ENCODE data around the gene RBM33.

Gene RBM33

GRCh38 chr7:155647734-155648133, 3.3 kb downstream of the RBM33 start:
- Histone ChIP-seq H3K4me3 (ENCODE audit: control insufficient read depth in 1 of 7, extremely low read depth in 1 of 7, insufficient read depth in 4 of 7, low read depth in 2 of 7, low read length in 6 of 7) (no peak overlapping the region), H3K27ac (ENCODE audit: insufficient read depth in 1 of 2, low read depth in 1 of 2, low read length in 2 of 2, poor library complexity in 1 of 2, severe bottlenecking in 2 of 2) (no peak overlapping the region), H3K27me3 (replicated peaks in 2 of 5; ENCODE audit: control insufficient read depth in 4 of 5, insufficient read depth in 5 of 5, low read length in 4 of 5) (no peaks in the 10 kb centered on the region), H3K36me3 (ENCODE audit: control insufficient read depth in 4 of 4, insufficient read depth in 4 of 4, low read length in 3 of 4) (peaks cover 12 to 44% (median 34%) of the 10 kb centered on the region in 4 experiments), H3K4me1 (ENCODE audit: control extremely low read depth in 1 of 4, control insufficient read depth in 4 of 4, insufficient read depth in 4 of 4, low read length in 3 of 4) (peaks cover 7 to 20% (median 13%) of the 10 kb centered on the region in 4 experiments), H3K9me3 (ENCODE audit: control extremely low read depth in 1 of 5, control insufficient read depth in 4 of 5, insufficient read depth in 2 of 5, low read depth in 1 of 5, low read length in 4 of 5) (peaks cover 5 to 43% (median 13%) of the 10 kb centered on the region in 5 experiments)
- ChIA-PET POLR2A (no interaction called here), CTCF (interaction anchor here (0.8 kb wide), 1 partner anchor 10 kb away, joined by 3 read pairs; no protein-coding TSS in a partner anchor)
- DNase-seq: no peak
- WGBS (ENCODE audit: insufficient coverage): no CpG with 5 or more reads among the region's 2 CpGs

DNA sequence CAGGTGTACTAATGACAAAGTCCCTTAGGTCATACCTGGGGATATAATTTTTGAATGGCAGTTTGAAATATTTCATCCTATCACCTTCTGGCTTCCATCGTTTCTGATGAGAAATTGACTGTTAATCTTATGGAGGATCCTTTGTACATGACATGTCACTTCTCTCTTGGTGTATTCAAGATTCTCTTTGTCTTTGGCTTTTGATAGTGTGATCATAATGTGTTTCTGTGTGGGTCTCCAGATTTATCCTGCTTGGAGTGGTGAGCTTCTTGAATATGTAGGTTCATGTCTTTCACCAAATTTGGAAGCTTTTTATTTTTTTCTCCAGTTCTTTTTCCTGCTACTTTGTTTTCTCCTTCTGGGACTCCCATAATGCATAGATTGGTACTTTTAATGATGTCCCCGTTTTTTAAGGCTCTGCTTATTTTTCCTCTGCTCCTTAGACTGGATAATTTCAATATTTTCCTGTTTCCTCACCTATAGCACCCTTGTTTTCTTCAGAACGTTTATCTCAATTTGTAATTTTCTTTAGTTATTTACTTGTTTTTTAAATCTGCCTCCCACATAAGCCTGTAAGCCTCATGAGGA, 4.4 kb downstream of the RBM33 start:
- WGBS (ENCODE audit: insufficient coverage): 100% methylated on average over 1 of the region's 3 CpGs

GRCh38 chr7:155649588-155649987, 5.1 kb downstream of the RBM33 start:
- no peak overlapping the region for H3K4me3 ChIP-seq (ENCODE audit: control insufficient read depth in 1 of 7, extremely low read depth in 1 of 7, insufficient read depth in 4 of 7, low read depth in 2 of 7, low read length in 6 of 7)
- H3K9me3 ChIP-seq (ENCODE audit: control extremely low read depth in 1 of 5, control insufficient read depth in 4 of 5, insufficient read depth in 2 of 5, low read depth in 1 of 5, low read length in 4 of 5): peaks cover 5 to 43% (median 13%) of the 10 kb centered on the region in 5 experiments
- whole genome bisulfite sequencing (ENCODE audit: insufficient coverage): 100% methylated on average over 2 of the region's 2 CpGs
- POLR2A ChIA-PET: no interaction called here
- H3K4me1 ChIP-seq (ENCODE audit: control extremely low read depth in 1 of 4, control insufficient read depth in 4 of 4, insufficient read depth in 4 of 4, low read length in 3 of 4): peaks cover 2 to 14% (median 11%) of the 10 kb centered on the region in 4 experiments
- H3K27me3 ChIP-seq (replicated peaks in 2 of 5; ENCODE audit: control insufficient read depth in 4 of 5, insufficient read depth in 5 of 5, low read length in 4 of 5): no peaks in the 10 kb centered on the region
- H3K36me3 ChIP-seq (ENCODE audit: control insufficient read depth in 4 of 4, insufficient read depth in 4 of 4, low read length in 3 of 4): peaks cover 14 to 47% (median 34%) of the 10 kb centered on the region in 4 experiments
- CTCF ChIA-PET: no interaction called here
- H3K27ac ChIP-seq (ENCODE audit: insufficient read depth in 1 of 2, low read depth in 1 of 2, low read length in 2 of 2, poor library complexity in 1 of 2, severe bottlenecking in 2 of 2): no peak overlapping the region
- DNase-seq: peak in 2 of 3 donors; percentile 23 to 38

More for the DNA sequence above, 4.4 kb downstream of the RBM33 start:
- Histone ChIP-seq H3K4me1 (ENCODE audit: control extremely low read depth in 1 of 4, control insufficient read depth in 4 of 4, insufficient read depth in 4 of 4, low read length in 3 of 4) (peaks cover 2 to 14% (median 11%) of the 10 kb centered on the region in 4 experiments), H3K27ac (ENCODE audit: insufficient read depth in 1 of 2, low read depth in 1 of 2, low read length in 2 of 2, poor library complexity in 1 of 2, severe bottlenecking in 2 of 2) (no peak overlapping the region), H3K4me3 (ENCODE audit: control insufficient read depth in 1 of 7, extremely low read depth in 1 of 7, insufficient read depth in 4 of 7, low read depth in 2 of 7, low read length in 6 of 7) (no peak overlapping the region), H3K9me3 (ENCODE audit: control extremely low read depth in 1 of 5, control insufficient read depth in 4 of 5, insufficient read depth in 2 of 5, low read depth in 1 of 5, low read length in 4 of 5) (peaks cover 5 to 43% (median 13%) of the 10 kb centered on the region in 5 experiments), H3K27me3 (replicated peaks in 2 of 5; ENCODE audit: control insufficient read depth in 4 of 5, insufficient read depth in 5 of 5, low read length in 4 of 5) (no peaks in the 10 kb centered on the region), H3K36me3 (ENCODE audit: control insufficient read depth in 4 of 4, insufficient read depth in 4 of 4, low read length in 3 of 4) (peaks cover 14 to 47% (median 34%) of the 10 kb centered on the region in 4 experiments)
- DNase-seq: peak; percentile 14 to 55 (median 40)
- ChIA-PET POLR2A (no interaction called here), CTCF (no interaction called here)

DNA sequence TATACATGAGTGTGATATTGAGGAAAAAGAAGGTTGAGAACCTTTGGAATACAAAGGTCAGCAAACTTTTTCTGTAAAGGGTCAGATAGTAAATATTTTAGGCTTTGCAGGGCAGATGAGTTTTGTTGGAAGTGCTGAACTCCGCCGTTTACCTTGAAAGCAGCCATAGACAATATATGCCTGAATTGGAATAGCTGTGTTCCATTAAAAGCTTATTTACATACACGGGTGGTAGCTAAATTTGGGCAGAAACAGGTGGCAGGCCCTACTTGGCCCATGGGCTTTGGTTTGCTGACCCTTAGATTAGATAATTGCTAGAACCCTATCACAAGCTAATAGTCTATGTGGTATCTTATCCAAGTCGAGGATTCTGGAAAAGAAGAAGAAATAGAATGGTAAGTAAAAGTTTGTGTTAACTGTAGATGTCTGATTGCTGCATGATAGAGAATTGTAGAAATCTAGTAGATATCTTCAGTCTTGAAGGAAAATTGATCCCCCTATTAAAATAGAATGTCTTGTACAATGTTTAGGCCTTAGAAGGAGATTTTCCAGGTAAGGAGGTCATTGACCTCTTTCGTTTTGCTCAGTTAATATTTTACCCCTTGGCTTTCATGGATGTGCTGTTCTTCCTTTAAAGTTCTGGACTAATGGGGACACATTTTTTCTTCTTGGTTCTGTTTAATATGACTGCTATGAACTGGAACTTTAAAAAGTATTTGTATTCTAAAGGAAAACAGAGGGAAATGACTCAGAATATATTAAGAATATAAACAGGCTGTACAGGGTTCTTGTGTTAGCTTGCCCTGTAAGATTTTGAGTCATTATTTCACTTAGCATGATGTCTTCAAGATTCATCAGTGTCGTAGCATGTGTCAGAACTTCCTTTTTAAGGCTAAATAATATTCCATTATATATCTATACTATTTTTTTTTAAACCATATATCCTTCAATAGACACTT, 8.0 kb downstream of the RBM33 start:
- ChIA-PET CTCF (no interaction called here), POLR2A (no interaction called here)
- Histone ChIP-seq H3K4me3 (ENCODE audit: control insufficient read depth in 1 of 7, extremely low read depth in 1 of 7, insufficient read depth in 4 of 7, low read depth in 2 of 7, low read length in 6 of 7) (no peak overlapping the region), H3K4me1 (ENCODE audit: control extremely low read depth in 1 of 4, control insufficient read depth in 4 of 4, insufficient read depth in 4 of 4, low read length in 3 of 4) (no peaks in the 10 kb centered on the region), H3K36me3 (ENCODE audit: control insufficient read depth in 4 of 4, insufficient read depth in 4 of 4, low read length in 3 of 4) (peaks cover 13 to 42% (median 28%) of the 10 kb centered on the region in 4 experiments), H3K27me3 (replicated peaks in 2 of 5; ENCODE audit: control insufficient read depth in 4 of 5, insufficient read depth in 5 of 5, low read length in 4 of 5) (no peaks in the 10 kb centered on the region), H3K9me3 (ENCODE audit: control extremely low read depth in 1 of 5, control insufficient read depth in 4 of 5, insufficient read depth in 2 of 5, low read depth in 1 of 5, low read length in 4 of 5) (peaks cover 5 to 42% (median 13%) of the 10 kb centered on the region in 5 experiments), H3K27ac (ENCODE audit: insufficient read depth in 1 of 2, low read depth in 1 of 2, low read length in 2 of 2, poor library complexity in 1 of 2, severe bottlenecking in 2 of 2) (no peak overlapping the region)
- WGBS (ENCODE audit: insufficient coverage): 100% methylated on average over 3 of the region's 6 CpGs
- DNase-seq: no peak

GRCh38 chr7:155653803-155654202, 9.3 kb downstream of the RBM33 start:
- WGBS (ENCODE audit: insufficient coverage): 89% methylated on average over 1 of the region's 2 CpGs
- ChIA-PET CTCF (no interaction called here), POLR2A (no interaction called here)
- peaks cover 3 to 33% (median 8%) of the 10 kb centered on the region in 5 experiments for H3K9me3 ChIP-seq (ENCODE audit: control extremely low read depth in 1 of 5, control insufficient read depth in 4 of 5, insufficient read depth in 2 of 5, low read depth in 1 of 5, low read length in 4 of 5)
- no peaks in the 10 kb centered on the region for H3K27me3 ChIP-seq (replicated peaks in 2 of 5; ENCODE audit: control insufficient read depth in 4 of 5, insufficient read depth in 5 of 5, low read length in 4 of 5)
- peak overlapping the region in 1 of 2 experiments; percentile 12 for H3K27ac ChIP-seq (ENCODE audit: insufficient read depth in 1 of 2, low read depth in 1 of 2, low read length in 2 of 2, poor library complexity in 1 of 2, severe bottlenecking in 2 of 2)
- H3K4me3 ChIP-seq (ENCODE audit: control insufficient read depth in 1 of 7, extremely low read depth in 1 of 7, insufficient read depth in 4 of 7, low read depth in 2 of 7, low read length in 6 of 7): no peak overlapping the region
- no peaks in the 10 kb centered on the region for H3K4me1 ChIP-seq (ENCODE audit: control extremely low read depth in 1 of 4, control insufficient read depth in 4 of 4, insufficient read depth in 4 of 4, low read length in 3 of 4)
- H3K36me3 ChIP-seq (ENCODE audit: control insufficient read depth in 4 of 4, insufficient read depth in 4 of 4, low read length in 3 of 4): peaks cover 5 to 33% (median 19%) of the 10 kb centered on the region in 4 experiments
- DNase-seq: no peak

GRCh38 chr7:155656891-155657290, 12.4 kb downstream of the RBM33 start:
- no peak for DNase-seq
- Histone ChIP-seq H3K4me3 (ENCODE audit: control insufficient read depth in 1 of 7, extremely low read depth in 1 of 7, insufficient read depth in 4 of 7, low read depth in 2 of 7, low read length in 6 of 7) (no peak overlapping the region), H3K4me1 (ENCODE audit: control extremely low read depth in 1 of 4, control insufficient read depth in 4 of 4, insufficient read depth in 4 of 4, low read length in 3 of 4) (no peaks in the 10 kb centered on the region), H3K36me3 (ENCODE audit: control insufficient read depth in 4 of 4, insufficient read depth in 4 of 4, low read length in 3 of 4) (peaks cover 4 to 26% (median 10%) of the 10 kb centered on the region in 4 experiments), H3K27ac (ENCODE audit: insufficient read depth in 1 of 2, low read depth in 1 of 2, low read length in 2 of 2, poor library complexity in 1 of 2, severe bottlenecking in 2 of 2) (no peak overlapping the region), H3K9me3 (ENCODE audit: control extremely low read depth in 1 of 5, control insufficient read depth in 4 of 5, insufficient read depth in 2 of 5, low read depth in 1 of 5, low read length in 4 of 5) (peaks cover 0 to 27% (median 3%) of the 10 kb centered on the region in 5 experiments), H3K27me3 (replicated peaks in 2 of 5; ENCODE audit: control insufficient read depth in 4 of 5, insufficient read depth in 5 of 5, low read length in 4 of 5) (no peaks in the 10 kb centered on the region)
- 100% methylated on average over 6 of the region's 7 CpGs for WGBS (ENCODE audit: insufficient coverage)
- ChIA-PET CTCF (interaction anchor here (2.3 kb wide), 1 partner anchor 10 kb away, joined by 8 read pairs; no protein-coding TSS in a partner anchor), POLR2A (interaction anchor here (0.6 to 0.7 kb wide), 3 partner anchors 13 to 1236 kb away, joined by 3 read pairs; partner anchors contain the start of gene LMBR1)

All from common myeloid progenitor, CD34-positive (primary cell).